A673 (cell line): Measurements from ENCODE around the gene RAP1GDS1.
"Not testable (repeated sequence)": the region's sequence is repeated elsewhere in the genome, so short reads cannot be mapped to it uniquely, and the experiment has no call there.

ENCODE experiments used
- CTCF ChIP-seq: fragments of 300-800, 200-600 bp; sonication (generic); conservative IDR thresholded peaks from 2 replicates; pipeline ENCODE4 v1.5.1; 2017; ENCODE audit warnings: low read depth, mild to moderate bottlenecking, antibody characterized with exemption, low read length, moderate library complexity, mixed read lengths
- EZH2 ChIP-seq: fragments of 200-600 bp; sonication (generic); IDR thresholded peaks from 2 replicates; pipeline ENCODE4 v1.6.1; 2017; ENCODE audit warnings: borderline replicate concordance, low read depth, mild to moderate bottlenecking, mixed read lengths, antibody characterized with exemption, low read length; ENCODE audit not compliant: poor library complexity, severe bottlenecking

GRCh38 chr4:98461121-98461865, 200.1 kb downstream of the RAP1GDS1 start:
- TF ChIP-seq EZH2, CTCF: not testable (repeated sequence)
